ENCODE measurements around the gene BCAS3.

DNA sequence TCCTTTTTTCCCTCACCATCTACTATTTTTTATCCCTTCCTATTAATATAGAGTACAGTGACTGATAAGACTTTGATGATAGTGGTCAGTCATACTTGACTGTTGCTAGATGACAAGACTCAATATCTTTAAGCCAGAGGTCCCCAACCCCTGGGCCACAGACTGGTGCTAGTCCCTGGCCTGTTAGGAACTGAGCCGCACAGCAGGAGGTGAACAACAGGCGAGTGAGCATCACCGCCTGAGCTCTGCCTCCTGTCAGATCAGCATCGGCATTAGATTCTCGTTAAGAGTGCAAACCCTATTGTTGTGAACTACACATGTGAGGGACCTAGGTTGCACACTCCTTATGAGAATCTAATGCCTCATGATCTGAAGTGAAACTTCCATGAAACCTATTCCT, 341.3 kb downstream of the BCAS3 start:
- TF ChIP-seq, protein P1, sequence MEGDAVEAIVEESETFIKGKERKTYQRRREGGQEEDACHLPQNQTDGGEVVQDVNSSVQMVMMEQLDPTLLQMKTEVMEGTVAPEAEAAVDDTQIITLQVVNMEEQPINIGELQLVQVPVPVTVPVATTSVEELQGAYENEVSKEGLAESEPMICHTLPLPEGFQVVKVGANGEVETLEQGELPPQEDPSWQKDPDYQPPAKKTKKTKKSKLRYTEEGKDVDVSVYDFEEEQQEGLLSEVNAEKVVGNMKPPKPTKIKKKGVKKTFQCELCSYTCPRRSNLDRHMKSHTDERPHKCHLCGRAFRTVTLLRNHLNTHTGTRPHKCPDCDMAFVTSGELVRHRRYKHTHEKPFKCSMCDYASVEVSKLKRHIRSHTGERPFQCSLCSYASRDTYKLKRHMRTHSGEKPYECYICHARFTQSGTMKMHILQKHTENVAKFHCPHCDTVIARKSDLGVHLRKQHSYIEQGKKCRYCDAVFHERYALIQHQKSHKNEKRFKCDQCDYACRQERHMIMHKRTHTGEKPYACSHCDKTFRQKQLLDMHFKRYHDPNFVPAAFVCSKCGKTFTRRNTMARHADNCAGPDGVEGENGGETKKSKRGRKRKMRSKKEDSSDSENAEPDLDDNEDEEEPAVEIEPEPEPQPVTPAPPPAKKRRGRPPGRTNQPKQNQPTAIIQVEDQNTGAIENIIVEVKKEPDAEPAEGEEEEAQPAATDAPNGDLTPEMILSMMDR (IDR thresholded peaks at IDR 0.05) = no peak
- TF ChIP-seq EP300 (IDR thresholded peaks at IDR 0.05) (no peak), POLR2A (IDR thresholded peaks at IDR 0.05) (no peak)

Measured in ovary (tissue), 3 donors.